Kidney epithelial cell (primary cell): ENCODE measurements around the gene MAGI1. TPM values are rescaled to one million over a fixed set of nuclear protein-coding genes. Genes with fewer than 3 reads are reported as not detected.

ENCODE experiments used
- DNase-seq: peaks from one replicate; pipeline ENCODE4 v3.0.0-alpha.2; 2010; ENCODE audit warnings: low read depth
- H3K27me3 ChIP-seq: 2 replicates; pipeline ENCODE4 v1.6.0; 2011; ENCODE audit warnings: low read length; ENCODE audit not compliant: control insufficient read depth, insufficient read depth
- H3K36me3 ChIP-seq: 2 replicates; pipeline ENCODE4 v1.5.1; 2011; ENCODE audit warnings: low read length; ENCODE audit not compliant: control insufficient read depth, insufficient read depth
- H3K4me3 ChIP-seq: 2 replicates; pipeline ENCODE4 v1.5.1; 2011; ENCODE audit warnings: low read depth, mild to moderate bottlenecking, control low read depth, low read length
- total RNA-seq: library from RNA; depleted of rRNA; stranded (reverse); fragments of >200 nt; gene quantifications from 2 replicates; pipeline ENCODE4 v1.2.3, GENCODE V29; 2015
- TF ChIP-seq, protein P1 (sequence below): IDR thresholded peaks from 2 replicates; pipeline ENCODE4 v1.5.1; 2011; ENCODE audit warnings: mild to moderate bottlenecking, moderate library complexity, low read length, control low read depth, inconsistent platforms; ENCODE audit not compliant: insufficient read depth, poor library complexity, severe bottlenecking

The MAGI1 gene
- total RNA-seq, 1 donor from 2014 or later: 15.8 TPM

DNA sequence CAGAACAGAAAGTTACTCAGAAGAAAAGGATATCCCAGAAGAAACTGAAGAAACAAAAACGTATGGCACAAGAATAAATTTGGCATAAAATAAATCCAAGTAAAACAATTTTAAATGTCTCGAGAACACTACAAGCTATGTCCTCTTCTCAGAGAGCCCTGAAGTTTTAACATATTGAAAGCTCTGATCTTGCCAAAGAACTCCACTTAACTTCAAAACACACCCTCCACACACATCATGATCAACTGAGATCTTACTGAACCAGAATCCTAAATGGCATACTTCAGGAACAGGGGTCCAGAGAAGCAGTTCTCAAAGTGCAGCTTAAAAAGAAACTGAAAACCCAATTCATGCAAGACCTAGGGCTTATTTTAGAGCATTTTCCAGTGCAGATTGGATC lies 194.3 kb downstream of the MAGI1 start:
- Histone ChIP-seq H3K27me3 (no peaks in the 10 kb centered on the region), H3K36me3 (no peaks in the 10 kb centered on the region), H3K4me3 (no peak overlapping the region)
- TF ChIP-seq, protein P1, sequence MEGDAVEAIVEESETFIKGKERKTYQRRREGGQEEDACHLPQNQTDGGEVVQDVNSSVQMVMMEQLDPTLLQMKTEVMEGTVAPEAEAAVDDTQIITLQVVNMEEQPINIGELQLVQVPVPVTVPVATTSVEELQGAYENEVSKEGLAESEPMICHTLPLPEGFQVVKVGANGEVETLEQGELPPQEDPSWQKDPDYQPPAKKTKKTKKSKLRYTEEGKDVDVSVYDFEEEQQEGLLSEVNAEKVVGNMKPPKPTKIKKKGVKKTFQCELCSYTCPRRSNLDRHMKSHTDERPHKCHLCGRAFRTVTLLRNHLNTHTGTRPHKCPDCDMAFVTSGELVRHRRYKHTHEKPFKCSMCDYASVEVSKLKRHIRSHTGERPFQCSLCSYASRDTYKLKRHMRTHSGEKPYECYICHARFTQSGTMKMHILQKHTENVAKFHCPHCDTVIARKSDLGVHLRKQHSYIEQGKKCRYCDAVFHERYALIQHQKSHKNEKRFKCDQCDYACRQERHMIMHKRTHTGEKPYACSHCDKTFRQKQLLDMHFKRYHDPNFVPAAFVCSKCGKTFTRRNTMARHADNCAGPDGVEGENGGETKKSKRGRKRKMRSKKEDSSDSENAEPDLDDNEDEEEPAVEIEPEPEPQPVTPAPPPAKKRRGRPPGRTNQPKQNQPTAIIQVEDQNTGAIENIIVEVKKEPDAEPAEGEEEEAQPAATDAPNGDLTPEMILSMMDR: no peak
- DNase-seq: no peak

DNA sequence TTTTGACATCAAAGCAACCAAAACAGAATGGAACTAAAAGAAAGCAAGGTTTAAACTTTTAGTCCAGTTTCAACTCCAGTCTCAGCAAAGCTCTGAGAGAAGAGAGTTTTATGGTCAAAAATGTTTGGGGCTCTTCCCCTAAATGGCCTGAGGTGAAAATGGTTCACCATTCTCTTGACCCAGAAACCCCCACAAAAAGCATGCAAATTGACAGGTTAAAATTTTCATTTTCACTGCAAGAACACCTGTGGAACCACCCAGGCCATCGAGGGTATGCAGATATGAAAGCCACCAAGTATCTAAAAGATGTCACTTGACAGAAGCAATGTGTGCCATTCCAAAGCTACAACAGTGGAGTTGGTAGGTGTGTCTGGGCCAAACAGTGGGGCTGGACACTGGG lies 195.0 kb downstream of the MAGI1 start:
- TF ChIP-seq, protein P1: no peak
- no peak for DNase-seq
- no peaks in the 10 kb centered on the region for H3K36me3 ChIP-seq
- H3K4me3 ChIP-seq: no peak overlapping the region
- H3K27me3 ChIP-seq: no peaks in the 10 kb centered on the region

DNA sequence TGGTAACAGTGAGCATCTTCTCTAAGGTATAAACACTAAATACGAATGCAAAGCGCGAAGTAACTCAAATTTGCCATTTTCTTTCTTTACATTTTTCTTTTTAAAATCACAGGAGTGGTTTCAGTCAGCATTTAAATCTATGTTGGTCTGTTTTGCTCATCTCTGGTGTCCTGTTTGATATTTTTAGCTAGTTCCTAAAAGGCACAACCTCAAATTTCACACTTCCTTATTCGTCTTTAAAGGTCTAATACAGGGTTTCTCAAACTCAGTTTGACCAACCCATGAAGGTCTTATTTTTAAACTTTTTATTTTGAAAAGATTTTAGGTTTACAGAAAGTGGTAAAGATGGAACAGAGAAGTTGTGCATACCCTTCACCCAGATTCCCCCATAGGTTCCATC lies 201.1 kb downstream of the MAGI1 start:
- no peak for DNase-seq
- H3K36me3 ChIP-seq: no peaks in the 10 kb centered on the region
- H3K27me3 ChIP-seq: no peaks in the 10 kb centered on the region
- no peak overlapping the region for H3K4me3 ChIP-seq
- TF ChIP-seq, protein P1: no peak

DNA sequence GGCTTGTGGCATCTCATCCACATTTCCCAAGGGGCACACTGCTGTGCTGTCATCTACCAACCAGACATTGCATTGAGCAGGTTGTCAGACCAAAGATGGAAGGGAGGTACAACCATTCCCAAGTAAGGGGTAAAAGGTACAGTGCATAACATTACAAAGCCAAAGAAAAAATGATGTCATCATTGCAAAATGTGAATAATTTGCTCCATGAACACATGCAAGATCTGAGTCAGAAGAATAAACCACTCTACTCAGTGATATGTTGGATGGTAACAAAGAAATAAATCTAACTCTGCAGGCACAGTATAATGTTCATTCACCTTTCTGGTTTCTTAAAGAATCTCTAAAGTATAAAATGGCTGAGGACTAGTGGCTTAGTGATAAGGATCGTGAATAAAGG lies 202.7 kb downstream of the MAGI1 start:
- no peak overlapping the region for H3K4me3 ChIP-seq
- no peaks in the 10 kb centered on the region for H3K36me3 ChIP-seq
- H3K27me3 ChIP-seq: no peaks in the 10 kb centered on the region
- DNase-seq: no peak
- TF ChIP-seq, protein P1: no peak

DNA sequence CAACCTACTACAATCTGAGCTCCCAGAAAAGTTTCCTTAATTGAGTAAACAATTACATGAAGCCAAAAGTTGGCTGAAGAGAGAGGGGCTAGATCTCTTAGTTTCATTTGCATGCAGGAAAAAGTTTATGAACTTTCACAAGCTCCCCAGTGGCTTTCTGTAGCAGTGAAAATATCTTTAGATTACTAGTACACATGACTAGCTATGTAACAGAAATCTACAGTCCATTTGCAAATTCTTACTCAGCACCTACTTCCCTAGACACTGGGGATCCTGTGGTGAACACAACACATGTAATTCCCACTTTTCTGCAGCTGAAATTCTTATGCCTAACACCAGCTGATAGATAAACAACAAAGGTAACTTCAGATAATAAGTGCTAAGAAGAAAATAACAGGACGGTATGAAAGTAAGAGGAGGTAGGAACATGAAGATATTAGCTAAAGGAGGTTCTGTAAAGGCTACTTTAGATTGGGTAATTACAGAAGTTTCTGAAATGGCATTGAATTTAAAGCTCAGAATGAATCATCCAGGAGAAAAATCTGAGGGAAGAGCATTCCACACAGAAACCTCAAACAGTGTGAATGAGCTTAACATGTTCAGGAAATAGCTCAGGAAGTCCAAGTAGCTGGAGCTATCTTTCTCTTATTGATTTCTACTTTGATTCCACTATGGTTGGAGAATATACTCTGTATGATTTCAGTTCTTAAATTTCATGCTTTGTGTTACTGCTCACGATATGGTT lies 204.8 kb downstream of the MAGI1 start:
- TF ChIP-seq, protein P1: no peak
- no peak overlapping the region for H3K4me3 ChIP-seq
- no peaks in the 10 kb centered on the region for H3K27me3 ChIP-seq
- H3K36me3 ChIP-seq: no peaks in the 10 kb centered on the region
- DNase-seq: peak; percentile 43

DNA sequence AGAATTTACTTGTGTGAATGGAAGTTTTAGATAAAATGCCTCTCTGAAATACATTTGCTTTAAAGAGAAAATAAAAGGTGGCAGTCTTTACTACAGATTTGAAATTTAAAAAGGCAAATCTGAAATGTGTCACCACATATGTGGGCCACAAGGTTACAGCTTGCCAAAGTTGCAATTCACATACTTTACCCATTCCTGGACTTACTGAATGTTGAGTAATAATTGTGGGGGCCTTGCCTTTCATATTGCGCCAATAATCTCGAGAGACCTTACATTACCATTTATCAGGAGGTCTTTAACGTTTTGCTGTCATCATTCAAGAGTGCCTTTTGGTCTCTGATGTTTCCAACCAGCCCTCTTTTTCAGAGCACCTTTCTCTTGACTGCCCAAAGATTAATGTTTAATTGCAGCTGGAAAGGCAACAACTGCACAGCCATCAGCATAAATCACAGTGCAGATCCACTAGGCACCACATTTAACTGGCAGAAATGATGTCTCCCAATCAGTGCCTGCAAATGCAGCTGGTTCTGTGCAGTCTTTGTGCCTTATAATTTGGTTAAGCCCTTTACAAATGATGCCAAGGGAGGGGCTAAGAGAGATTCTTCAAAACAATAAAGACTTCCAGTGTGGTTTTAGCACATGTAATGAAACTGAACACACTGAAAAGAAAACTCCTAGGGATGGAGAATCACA lies 206.8 kb downstream of the MAGI1 start:
- no peaks in the 10 kb centered on the region for H3K36me3 ChIP-seq
- TF ChIP-seq, protein P1: no peak
- no peaks in the 10 kb centered on the region for H3K27me3 ChIP-seq
- no peak for DNase-seq
- no peak overlapping the region for H3K4me3 ChIP-seq
